GM19193 (cell line): ENCODE measurements around the gene CHP2.

ENCODE experiments used
- POLR2A ChIP-seq: IDR thresholded peaks from 4 replicates; pipeline ENCODE4 v1.6.1; 2011; ENCODE audit not compliant: insufficient read depth, insufficient read length; ENCODE audit errors: extremely low read depth

CHP2 gene

DNA sequence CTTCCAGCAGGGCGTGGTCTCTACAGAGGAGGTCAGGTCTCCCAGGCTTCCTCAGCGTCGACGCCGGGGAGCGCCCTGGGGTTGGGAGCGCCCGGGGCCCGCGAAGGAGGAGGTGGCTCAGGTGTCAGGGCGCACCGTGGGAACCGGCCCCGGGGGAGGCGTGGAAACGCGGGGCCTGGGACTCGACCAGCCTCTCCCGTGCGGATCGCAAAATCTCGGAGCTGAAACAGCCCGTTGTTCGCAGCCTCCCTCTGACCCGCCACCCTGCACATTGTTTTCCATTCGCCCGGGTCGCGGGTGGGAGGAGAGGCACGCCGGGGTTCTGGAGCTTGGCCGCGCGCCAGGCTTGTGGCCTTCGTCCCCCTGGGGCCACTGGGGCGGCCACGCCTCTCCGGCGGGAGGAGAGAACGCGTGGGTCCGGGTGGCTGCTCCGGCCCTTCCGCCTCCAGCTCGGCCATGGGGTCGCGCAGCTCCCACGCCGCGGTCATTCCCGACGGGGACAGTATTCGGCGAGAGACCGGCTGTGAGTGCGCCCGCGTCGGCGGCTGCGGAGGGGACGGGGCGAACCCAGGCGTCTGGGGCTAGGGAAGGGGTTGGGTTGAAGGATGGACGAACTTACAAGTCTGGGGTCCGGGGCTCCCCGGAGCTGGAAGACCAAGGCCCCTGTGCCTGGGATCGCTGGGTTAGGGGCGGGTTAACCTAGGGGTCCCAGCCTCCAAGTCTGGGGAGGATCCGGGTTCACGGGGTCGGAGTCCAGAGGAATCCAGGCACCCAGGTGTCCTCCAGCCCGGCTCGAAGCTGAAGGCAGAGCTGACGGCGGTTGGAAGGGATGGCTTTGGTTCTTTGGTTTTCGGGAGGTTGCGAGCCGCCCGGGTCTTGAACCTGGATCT is at the start of gene CHP2:
Gene CHP2 (plus strand): TSS at position 433 of the 890 bp plus-strand sequence. CDS start 24 bp downstream, at position 457.
- TF ChIP-seq POLR2A: no peak

DNA sequence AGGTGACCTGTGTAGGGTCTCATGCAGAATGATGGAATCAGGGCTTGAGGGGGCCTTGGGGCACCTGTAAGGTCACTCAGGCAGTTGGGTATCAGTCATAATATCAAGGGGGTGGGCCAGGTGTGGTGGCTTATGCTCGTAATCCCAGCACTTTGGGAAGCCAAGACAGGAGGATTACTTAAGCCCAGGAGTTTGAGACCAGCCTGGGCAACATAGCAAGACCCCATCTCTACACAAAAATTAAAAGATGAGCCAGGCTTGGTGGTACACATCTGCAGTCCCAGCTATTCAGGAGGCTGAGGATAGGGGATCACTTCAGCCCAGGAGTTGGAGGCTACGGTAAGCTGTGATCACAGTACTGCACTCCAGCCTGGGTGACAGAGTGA is 49.3 kb upstream of the CHP2 start:
- no peak for TF ChIP-seq POLR2A

DNA sequence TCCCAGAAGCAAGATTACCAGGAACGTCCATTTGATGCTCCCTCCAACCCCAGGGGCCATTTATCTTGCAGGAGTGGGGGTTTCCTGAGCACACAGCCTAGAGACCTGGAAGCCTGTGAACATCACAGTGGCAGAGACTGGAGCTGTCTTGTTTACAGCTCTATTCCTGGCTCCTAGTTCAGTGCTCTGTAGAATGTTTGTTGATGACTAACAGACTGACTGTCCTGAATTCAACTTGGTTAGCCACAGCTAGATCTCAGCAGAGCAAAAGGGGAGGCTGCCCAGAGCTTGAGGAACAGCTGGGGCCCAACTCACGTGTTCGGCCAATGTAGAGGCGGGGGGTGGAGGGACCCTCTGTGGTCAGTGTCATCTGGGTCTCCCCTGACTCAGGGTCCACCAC is 48.4 kb upstream of the CHP2 start:
- no peak for TF ChIP-seq POLR2A

DNA sequence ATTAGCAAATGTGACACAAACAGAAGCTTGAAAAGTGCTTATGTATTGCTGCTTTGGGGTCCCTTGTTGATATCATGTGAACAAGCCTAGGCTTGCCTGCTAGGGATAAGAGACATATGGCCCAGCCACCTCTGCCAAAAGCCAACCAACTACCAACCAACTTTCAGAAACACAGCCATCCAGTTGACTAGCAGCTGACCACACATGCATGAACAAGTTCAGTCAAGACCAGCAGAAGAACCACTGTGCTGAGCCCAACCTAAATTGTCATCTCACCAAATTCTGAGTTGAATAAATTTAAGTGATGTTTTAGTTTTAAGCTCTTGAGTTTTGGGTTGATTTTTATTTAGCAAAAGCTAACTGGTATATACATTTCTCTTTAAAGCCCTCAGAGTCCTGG is 45.3 kb upstream of the CHP2 start:
- TF ChIP-seq POLR2A: no peak

DNA sequence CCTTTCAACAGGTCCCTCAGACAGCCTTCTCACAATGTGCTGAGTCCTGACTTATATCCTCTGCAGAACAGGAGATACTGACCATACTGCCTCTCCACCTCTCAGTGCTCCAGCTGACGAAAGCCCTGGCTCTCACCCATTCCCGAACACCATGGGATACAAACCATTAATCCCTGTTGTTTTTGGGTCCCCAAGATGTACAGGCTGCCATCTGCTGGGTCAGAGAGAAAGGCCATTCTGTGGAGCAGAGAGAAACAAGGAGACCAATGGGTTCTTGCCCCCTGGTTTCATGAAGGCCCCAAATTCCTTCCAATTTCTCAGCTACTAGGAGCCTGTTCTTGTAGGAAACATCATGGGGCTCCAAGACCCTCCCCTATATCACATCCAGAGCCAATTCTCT is 44.8 kb upstream of the CHP2 start:
- no peak for TF ChIP-seq POLR2A

DNA sequence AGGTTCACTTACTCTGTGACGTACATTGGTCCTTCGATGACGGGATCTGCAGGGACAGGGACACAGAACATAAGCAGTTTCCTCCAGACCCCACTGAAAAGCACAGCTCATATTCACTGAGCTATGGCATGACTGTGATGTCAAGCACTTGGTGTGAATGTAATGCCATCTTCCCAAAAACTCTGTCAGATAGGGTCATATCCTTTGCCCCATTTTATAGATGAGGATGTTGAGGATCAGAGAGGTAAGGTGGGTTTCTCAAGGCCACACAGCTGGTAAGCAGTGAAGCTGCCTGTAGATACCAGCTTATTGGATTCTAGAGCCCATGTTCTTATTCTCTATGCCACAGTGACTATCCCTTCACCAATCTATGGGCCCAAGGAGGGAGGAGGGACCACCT is 44.3 kb upstream of the CHP2 start:
- no peak for TF ChIP-seq POLR2A

DNA sequence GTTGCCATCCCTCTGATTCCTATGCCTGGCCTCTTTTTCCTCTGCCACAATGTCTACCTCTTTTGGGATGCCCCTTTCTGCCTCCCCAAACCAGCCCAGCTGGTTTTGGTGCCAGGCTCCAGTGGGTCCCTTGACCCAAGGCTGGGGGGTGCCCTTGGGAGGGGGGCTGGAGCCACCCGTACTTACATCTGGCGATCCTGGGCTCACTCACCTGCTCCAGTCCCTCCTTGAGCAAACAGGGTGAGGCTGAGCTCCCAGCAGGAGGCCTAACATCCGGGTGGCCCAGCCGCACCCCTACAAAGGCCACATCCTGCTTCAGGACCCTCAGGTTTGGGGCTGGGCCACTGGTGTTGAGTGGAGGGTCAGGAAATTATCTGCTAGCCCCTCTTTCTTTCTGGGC is 43.0 kb upstream of the CHP2 start:
- no peak for TF ChIP-seq POLR2A

DNA sequence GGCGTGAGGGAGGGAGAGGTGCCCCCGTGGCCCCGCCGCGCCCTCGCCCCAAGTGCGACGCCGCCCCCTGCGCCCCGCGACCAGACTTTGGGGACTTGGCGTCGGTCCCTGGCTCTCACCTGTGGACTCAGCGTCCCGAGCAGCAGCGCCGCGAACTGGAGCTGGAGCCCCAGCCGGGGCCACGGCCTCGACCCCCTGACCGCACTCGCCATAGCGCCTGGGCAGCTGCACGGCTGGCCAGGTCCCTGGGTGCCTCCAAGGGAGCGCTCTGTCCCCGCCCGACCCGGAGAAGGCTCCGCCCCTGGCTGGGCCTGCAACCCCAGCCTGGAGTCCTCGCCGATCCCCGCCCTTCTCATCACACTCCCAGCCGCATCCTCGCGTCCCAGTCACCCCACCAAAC is 41.9 kb upstream of the CHP2 start, which contains the start of gene ERN2:
Gene ERN2 (minus strand): TSS at position 247 of the 400 bp plus-strand sequence. CDS start 35 bp downstream, at position 212.
- TF ChIP-seq POLR2A: no peak

DNA sequence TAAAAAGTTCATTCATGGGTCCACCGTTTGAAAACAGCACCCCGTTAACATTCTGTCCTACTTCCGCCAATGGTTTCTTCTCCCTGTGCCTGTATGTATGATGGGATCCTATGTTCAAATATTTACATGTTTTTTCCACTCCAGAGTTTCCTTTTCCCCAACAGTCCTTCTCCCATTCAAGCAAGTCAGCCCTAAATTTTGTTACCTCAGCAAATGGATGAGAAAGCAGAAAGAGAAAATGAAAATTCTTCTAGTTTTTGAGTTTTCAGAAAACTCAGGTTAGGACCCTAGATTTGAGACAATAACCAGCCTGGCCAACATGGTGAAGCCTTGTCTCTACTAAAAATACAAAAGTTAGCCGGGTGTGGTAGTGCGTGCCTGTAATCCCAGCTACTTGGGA is 38.3 kb upstream of the CHP2 start:
- TF ChIP-seq POLR2A: no peak

DNA sequence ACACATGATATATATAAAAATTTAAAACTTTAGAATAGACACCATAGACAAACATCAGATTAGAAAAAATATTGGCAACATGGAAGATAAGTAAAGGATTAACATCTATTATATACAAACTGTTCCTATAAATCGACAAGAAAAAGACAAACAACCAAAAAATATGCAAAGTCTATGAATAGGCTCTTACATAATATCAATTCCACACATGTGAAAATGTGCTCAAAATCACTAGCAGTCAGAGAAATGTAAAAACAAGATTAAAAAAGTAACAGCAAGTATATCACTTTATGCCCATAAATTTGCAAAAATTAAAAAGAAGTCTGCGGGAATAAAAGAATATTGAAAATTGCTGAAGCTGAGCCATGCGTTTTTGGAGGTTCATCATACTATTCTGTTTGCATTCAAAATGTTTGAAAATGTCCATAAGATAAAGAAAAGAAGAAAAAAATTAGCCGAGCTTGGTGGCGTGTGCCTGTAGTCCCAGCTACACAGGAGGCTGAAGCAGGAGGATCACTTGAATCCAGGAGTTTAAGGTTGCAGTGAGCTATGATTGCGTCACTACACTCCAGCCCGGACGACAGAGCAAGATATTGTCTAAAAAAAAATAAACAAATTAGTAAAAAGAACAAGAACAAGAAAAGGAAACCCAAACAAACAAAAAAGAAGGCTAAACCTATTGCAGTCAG is 30.6 kb upstream of the CHP2 start:
- TF ChIP-seq POLR2A: no peak

DNA sequence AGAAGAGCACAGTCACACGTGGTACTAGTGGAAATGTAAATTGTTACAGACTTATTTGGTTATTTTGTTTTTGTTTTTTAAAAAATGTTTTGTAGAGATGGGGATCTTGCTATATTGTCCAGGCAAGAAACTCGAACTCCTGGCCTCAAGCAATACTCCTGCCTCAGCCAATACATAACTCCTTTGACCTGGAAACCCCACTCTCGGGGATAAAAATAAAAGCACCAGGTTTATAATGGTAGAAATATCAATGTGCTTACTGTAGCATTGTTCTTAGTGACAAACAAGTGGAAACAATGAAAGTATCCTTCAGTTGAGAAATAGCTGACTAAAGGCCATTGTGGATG is 30.1 kb upstream of the CHP2 start:
- TF ChIP-seq POLR2A: no peak

DNA sequence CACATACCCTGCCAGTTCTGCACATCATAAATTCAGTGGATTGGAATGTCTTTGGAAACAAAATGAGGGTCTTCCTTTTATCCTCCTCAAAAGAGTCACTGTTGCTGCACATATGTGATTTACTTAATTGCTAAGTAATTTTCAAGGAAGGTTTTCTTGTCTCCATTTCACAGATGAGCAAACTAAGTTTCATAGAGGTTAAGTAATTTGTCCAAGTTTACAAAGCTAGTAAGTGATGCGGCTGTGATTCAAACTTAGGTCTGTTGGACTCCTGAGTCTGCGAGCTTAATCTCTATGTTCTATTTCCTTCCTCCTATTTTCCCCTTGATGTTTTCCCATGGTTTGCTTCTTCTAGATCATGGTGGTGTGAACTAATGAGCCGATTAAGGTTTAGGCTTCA is 28.1 kb upstream of the CHP2 start:
- no peak for TF ChIP-seq POLR2A

DNA sequence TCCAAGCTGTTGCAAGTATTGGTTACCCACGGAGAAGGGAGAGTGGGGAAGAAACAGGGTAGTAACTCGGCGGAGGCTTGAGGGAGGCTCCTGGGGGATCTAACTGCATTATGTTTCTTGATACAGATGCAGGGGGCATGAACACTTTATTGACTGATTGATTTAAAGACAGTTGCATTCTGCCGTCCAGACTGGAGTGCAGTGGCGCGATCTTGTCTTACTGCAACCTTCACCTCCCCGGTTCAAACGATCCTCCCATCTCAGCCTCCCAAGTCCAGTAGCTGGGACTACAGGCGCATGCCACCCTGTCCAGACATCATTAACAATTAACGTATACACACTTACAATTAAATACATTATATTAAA is 26.7 kb upstream of the CHP2 start:
- no peak for TF ChIP-seq POLR2A

DNA sequence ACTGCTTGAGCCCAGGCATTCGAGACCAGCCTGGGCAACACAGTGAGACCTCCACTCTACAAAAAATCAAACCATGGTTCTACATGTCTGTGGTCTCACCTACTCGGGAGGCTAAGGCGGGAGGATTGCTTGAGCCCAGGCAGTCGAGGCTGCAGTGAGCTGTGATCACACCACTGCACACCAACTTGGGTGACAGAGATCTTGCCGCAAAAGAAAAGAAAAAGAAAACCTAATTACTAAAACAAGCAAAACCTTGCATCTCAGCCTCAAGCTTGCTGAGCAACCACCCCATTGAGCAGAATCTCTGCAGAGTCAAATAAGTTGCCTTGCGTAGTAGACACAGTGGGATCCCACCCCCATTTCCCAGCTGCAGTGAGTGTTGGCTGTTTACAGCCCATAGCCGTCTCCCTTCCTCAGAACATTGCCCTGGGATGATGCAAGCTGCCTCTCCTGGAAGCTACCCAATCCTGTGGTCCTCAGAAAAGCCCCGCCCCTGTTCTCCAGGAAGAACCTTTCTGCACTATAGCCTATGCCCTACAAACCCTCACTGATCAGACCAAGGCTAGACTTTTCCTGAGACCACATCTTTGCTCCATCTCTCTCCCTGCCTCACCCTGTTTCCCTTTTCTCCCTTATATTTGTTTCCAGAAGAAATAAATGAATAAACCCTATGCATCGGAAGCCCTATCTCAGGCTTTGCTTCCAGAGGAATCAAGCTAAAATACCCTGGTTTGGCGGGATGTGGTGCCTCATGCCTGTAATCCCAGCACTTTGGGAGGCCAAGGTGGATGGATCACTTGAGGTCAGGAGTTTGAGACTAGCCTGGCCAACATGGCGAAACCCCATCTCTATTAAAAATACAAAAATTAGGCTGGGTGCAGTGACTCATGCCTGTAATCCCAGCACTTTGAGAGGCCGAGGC is 25.1 kb upstream of the CHP2 start:
- no peak for TF ChIP-seq POLR2A
